ENCODE measurements around the gene AKAP1.

AKAP1 gene

DNA sequence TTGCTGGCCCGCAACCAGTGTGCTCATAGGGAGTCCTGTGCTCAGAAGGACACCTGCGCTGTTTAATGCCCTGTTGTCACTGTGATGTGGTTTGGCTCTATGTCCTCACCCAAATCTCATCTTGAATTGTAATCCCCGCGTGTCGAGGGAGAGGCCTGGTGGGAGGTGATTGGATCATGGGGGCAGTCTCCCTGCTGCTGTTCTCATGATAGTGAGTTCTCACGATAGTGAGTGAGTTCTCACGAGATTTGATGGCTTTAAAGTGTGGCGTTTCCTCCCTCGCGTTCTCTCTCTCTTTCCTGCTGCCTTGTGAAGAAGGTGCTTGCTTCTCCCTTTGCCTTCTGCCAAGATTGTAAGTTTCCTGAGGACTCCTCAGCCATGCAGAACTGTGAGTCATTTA, 66.8 kb downstream of the AKAP1 start:
- TF ChIP-seq, protein P1, sequence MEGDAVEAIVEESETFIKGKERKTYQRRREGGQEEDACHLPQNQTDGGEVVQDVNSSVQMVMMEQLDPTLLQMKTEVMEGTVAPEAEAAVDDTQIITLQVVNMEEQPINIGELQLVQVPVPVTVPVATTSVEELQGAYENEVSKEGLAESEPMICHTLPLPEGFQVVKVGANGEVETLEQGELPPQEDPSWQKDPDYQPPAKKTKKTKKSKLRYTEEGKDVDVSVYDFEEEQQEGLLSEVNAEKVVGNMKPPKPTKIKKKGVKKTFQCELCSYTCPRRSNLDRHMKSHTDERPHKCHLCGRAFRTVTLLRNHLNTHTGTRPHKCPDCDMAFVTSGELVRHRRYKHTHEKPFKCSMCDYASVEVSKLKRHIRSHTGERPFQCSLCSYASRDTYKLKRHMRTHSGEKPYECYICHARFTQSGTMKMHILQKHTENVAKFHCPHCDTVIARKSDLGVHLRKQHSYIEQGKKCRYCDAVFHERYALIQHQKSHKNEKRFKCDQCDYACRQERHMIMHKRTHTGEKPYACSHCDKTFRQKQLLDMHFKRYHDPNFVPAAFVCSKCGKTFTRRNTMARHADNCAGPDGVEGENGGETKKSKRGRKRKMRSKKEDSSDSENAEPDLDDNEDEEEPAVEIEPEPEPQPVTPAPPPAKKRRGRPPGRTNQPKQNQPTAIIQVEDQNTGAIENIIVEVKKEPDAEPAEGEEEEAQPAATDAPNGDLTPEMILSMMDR (IDR thresholded peaks at IDR 0.05; ENCODE audit: low read depth, low read length) = no peak
- H3K4me3 ChIP-seq (ENCODE audit: low read depth, low read length) = no peak overlapping the region
- DNase-seq (ENCODE audit: low read depth, low spot score) = no peak
- in situ Hi-C loops (cut with HindIII; ENCODE audit: low sequenced_read_pairs) = no loop called here

DNA sequence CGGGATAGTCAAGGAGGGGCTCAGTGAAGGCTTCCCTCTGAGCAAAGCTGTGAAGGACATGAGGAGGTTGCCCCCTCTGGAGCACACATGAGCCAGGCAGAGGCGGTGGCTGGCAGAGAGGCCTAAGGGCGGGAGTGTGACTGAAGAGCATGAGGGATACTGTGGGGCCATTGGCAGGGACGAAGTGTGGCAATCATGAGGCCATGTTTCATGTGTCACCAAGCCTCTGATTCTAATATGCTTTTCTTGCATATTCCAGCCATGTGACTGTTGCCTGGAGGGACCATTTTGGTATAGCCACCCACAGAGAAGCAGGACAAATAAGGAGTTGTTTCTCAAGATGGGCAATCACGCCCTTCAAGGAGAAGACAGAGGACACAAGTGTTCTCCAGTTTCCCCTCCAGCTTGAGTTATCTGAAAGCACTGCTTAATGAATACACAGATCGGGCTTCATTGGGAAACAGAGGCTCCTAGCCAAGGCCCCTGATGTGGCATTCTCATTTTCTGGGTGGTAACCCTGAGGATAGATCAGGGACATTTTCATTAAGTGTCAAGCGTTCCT, 68.0 kb downstream of the AKAP1 start:
- in situ Hi-C loops (cut with HindIII; ENCODE audit: low sequenced_read_pairs) = no loop called here
- H3K4me3 ChIP-seq (ENCODE audit: low read depth, low read length) = no peak overlapping the region
- TF ChIP-seq, protein P1 (IDR thresholded peaks at IDR 0.05; ENCODE audit: low read depth, low read length) = no peak
- DNase-seq (ENCODE audit: low read depth, low spot score) = no peak

GRCh38 chr17:57154921-57155320, 69.9 kb downstream of the AKAP1 start:
- no peak overlapping the region for H3K4me3 ChIP-seq (ENCODE audit: low read depth, low read length)
- TF ChIP-seq, protein P1 (IDR thresholded peaks at IDR 0.05; ENCODE audit: low read depth, low read length) = no peak
- in situ Hi-C loops (cut with HindIII; ENCODE audit: low sequenced_read_pairs) = no loop called here
- no peak for DNase-seq (ENCODE audit: low read depth, low spot score)

DNA sequence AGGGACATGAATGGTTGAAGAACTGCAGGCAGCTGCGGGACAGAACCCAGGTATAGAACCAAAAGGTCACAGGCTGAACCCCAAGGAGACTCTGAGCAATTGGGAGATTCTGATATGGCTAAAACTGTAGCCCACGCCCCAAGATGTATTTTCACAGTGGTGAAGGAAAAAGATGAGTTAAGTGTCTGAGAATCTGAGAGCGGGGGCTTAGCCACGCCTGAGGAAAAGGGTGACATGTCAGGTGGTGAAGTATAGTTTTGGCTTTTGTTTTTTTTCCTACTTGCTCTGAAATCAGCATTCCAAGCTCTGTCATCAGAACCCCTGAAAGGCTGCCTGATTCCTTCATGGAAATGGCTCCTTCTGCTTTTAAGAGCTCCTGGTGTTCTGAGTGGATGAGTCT, 73.3 kb downstream of the AKAP1 start:
- in situ Hi-C loops (cut with HindIII; ENCODE audit: low sequenced_read_pairs) = no loop called here
- TF ChIP-seq, protein P1 (IDR thresholded peaks at IDR 0.05; ENCODE audit: low read depth, low read length) = no peak
- DNase-seq (ENCODE audit: low read depth, low spot score) = no peak
- H3K4me3 ChIP-seq (ENCODE audit: low read depth, low read length) = no peak overlapping the region

DNA sequence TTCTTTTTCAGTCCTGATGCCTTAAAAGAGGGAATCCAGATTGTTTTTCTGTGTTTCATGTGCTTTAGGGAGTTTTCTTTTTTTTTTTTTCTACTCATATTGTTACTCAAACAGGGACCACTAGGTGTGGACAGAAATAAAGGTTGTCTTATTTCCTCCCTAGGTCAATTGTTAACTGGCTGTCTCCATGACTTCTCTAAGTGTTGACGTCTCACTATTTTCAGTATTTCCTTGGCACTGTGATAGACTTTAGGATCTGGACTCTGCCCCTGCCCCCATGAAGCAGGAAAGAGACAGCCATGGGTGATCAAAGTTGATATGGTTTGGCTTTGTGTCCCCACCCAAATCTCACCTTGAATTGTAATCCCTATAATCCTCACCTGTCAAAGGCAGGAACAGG, 73.7 kb downstream of the AKAP1 start:
- no peak for DNase-seq (ENCODE audit: low read depth, low spot score)
- H3K4me3 ChIP-seq (ENCODE audit: low read depth, low read length) = no peak overlapping the region
- TF ChIP-seq, protein P1 (IDR thresholded peaks at IDR 0.05; ENCODE audit: low read depth, low read length) = no peak
- in situ Hi-C loops (cut with HindIII; ENCODE audit: low sequenced_read_pairs) = no loop called here

DNA sequence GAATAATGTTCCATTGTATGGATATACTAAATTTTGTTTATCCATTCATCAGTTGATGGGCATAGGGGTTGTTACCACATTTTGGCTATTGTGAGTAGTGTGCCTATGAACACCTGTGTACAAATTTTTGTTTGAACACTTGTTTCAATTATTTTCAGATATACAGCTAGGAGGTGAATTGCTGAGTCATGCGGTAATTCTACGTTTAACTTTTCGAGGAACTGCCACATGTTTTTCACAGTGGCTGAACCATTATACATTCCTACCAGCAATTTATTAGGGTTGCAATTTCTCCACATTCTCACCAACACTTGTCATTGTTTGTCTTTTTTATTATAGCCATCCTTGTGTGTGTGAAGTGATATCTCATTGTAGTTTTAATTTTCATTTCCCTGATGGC, 75.6 kb downstream of the AKAP1 start:
- no peak for DNase-seq (ENCODE audit: low read depth, low spot score)
- in situ Hi-C loops (cut with HindIII; ENCODE audit: low sequenced_read_pairs) = no loop called here
- TF ChIP-seq, protein P1 (IDR thresholded peaks at IDR 0.05; ENCODE audit: low read depth, low read length) = no peak
- no peak overlapping the region for H3K4me3 ChIP-seq (ENCODE audit: low read depth, low read length)

DNA sequence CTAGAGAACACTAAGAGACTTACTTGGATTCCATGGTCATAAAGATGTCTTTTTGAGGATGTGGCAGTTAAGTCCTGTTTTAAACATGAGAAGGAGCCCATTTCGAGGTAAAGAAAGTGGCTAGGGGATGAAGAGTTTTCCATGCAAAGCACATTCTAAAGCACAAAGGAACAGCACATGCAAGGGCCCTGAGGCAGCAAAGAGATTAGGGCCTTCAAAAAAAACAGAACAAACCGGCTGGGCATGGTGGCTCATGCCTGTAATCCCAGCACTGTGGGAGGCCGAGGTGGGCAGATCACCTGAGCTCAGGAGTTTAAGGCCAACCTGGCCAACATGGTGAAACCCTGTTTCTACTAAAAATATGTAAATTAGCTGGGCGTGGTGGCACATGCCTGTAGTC, 79.8 kb downstream of the AKAP1 start:
- no peak overlapping the region for H3K4me3 ChIP-seq (ENCODE audit: low read depth, low read length)
- DNase-seq (ENCODE audit: low read depth, low spot score) = no peak
- in situ Hi-C loops (cut with HindIII; ENCODE audit: low sequenced_read_pairs) = no loop called here
- TF ChIP-seq, protein P1 (IDR thresholded peaks at IDR 0.05; ENCODE audit: low read depth, low read length) = no peak

All from astrocyte of the spinal cord (primary cell).